ENCODE data around the gene LYST. TPM values are rescaled to one million over a fixed set of nuclear protein-coding genes. Genes with fewer than 3 reads are reported as not detected.

The LYST gene
- total RNA-seq, 1 donor from 2014 or later: 11.4 TPM

DNA sequence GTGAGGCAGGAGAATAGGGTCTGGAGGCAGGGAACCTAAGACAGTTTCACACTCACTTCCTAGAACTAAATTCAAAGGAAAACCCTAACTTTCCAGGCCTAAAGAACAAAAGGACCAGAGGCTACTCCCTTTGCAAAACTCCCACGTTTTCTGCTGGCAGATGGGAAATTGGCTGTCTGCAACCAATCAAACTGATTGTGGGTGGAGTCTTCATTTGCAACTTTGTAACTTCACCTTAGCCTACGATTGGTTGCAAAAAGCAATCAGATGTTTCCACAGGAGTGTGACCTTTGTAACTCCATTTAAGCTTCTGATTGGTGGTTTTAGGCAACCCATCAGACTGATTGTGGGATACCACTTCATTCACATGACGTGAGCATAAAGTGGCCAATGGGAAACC, 197.4 kb downstream of the LYST start:
- no peak for DNase-seq (ENCODE audit: low spot score, unreplicated experiment)
- Mint-ChIP-seq H3K4me3 (ENCODE audit: low read depth) (no peak overlapping the region), H3K36me3 (ENCODE audit: insufficient read depth) (peaks cover 31% of the 10 kb centered on the region), H3K4me1 (ENCODE audit: low read depth) (no peaks in the 10 kb centered on the region), H3K27ac (no peak overlapping the region), H3K27me3 (no peaks in the 10 kb centered on the region), H3K9me3 (ENCODE audit: low read depth) (peaks cover 33% of the 10 kb centered on the region)
- TF ChIP-seq, protein P1, sequence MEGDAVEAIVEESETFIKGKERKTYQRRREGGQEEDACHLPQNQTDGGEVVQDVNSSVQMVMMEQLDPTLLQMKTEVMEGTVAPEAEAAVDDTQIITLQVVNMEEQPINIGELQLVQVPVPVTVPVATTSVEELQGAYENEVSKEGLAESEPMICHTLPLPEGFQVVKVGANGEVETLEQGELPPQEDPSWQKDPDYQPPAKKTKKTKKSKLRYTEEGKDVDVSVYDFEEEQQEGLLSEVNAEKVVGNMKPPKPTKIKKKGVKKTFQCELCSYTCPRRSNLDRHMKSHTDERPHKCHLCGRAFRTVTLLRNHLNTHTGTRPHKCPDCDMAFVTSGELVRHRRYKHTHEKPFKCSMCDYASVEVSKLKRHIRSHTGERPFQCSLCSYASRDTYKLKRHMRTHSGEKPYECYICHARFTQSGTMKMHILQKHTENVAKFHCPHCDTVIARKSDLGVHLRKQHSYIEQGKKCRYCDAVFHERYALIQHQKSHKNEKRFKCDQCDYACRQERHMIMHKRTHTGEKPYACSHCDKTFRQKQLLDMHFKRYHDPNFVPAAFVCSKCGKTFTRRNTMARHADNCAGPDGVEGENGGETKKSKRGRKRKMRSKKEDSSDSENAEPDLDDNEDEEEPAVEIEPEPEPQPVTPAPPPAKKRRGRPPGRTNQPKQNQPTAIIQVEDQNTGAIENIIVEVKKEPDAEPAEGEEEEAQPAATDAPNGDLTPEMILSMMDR (IDR thresholded peaks at IDR 0.05; ENCODE audit: unreplicated experiment): no peak

DNA sequence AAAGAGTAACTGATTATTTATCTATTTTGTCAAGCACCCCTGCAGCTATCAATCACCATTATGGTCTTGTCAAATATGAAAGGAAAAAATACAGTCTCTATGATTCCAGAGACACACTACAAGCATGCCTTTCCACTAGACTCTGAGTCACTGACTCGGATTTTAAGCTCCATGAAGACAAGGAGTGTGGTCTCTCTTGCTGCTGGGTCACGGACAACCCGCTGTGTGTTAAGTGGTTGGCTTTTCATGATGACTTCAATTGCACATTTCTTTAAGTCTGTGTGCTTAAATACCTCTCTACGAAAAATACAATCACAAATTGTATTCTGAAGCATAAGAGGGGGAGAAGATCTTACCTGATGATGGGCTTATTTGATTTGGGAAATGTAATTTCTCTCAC, 203.1 kb downstream of the LYST start:
- Mint-ChIP-seq H3K27ac (no peak overlapping the region), H3K4me3 (ENCODE audit: low read depth) (no peak overlapping the region), H3K4me1 (ENCODE audit: low read depth) (no peaks in the 10 kb centered on the region), H3K9me3 (ENCODE audit: low read depth) (no peaks in the 10 kb centered on the region), H3K27me3 (no peaks in the 10 kb centered on the region), H3K36me3 (ENCODE audit: insufficient read depth) (no peaks in the 10 kb centered on the region)
- TF ChIP-seq, protein P1 (IDR thresholded peaks at IDR 0.05; ENCODE audit: unreplicated experiment): no peak
- DNase-seq (ENCODE audit: low spot score, unreplicated experiment): no peak

DNA sequence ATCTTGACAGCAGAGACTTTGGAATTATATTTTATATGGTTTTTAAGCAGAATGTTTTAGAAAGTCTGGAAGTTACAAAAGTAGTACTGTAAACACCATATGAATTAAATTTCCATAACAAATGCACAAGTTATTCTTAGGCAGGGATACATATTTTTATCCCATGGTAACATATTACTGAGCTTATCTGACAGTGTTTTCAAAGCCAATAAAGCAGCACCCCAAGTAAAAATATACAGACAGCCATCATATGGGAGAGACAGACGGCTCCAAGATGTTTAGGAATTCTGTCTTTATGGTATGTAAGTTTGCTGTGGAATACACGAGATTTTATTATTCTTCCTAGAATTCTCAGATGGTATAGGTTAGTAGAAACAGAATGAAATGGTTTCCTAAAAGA, 205.1 kb downstream of the LYST start:
- H3K27ac Mint-ChIP-seq: no peak overlapping the region

DNA sequence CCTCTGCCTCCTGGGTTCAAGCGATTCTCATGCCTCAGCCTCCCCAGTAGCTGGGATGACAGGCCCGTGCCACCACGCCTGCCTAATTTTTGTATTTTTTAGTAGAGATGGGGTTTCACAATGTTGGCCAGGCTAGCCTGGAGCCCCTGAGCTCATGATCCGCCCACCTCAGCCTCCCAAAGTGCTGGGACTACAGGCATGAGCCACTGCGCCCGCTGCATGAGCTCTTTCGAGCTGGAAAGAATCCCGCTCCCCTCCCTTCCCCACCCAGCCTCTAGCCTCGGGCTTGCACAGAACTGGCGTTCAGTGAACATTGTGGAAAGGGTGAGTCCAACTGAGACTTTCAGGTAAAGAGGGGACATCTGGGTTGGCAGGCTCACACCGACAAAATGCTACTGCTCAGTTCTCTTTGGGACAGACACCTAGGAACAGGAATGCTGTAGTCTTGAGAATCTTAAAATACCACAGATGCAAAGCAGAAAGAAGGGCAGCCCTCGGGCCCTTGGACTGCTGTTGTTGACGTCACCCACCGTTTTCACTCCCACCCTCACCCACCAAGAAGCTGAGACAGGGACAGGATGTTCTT, 207.4 kb downstream of the LYST start:
- peaks cover 10% of the 10 kb centered on the region for H3K4me1 Mint-ChIP-seq (ENCODE audit: low read depth)
- H3K4me3 Mint-ChIP-seq (ENCODE audit: low read depth): no peak overlapping the region
- no peak for DNase-seq (ENCODE audit: low spot score, unreplicated experiment)
- H3K27ac Mint-ChIP-seq: no peak overlapping the region
- H3K9me3 Mint-ChIP-seq (ENCODE audit: low read depth): no peaks in the 10 kb centered on the region
- TF ChIP-seq, protein P1 (IDR thresholded peaks at IDR 0.05; ENCODE audit: unreplicated experiment): no peak
- H3K36me3 Mint-ChIP-seq (ENCODE audit: insufficient read depth): no peaks in the 10 kb centered on the region
- H3K27me3 Mint-ChIP-seq: peaks cover 8% of the 10 kb centered on the region

More for the DNA sequence above, 205.1 kb downstream of the LYST start:
- no peak for DNase-seq (ENCODE audit: low spot score, unreplicated experiment)
- H3K9me3 Mint-ChIP-seq (ENCODE audit: low read depth): no peaks in the 10 kb centered on the region
- no peaks in the 10 kb centered on the region for H3K36me3 Mint-ChIP-seq (ENCODE audit: insufficient read depth)
- peaks cover 4% of the 10 kb centered on the region for H3K4me1 Mint-ChIP-seq (ENCODE audit: low read depth)
- H3K27me3 Mint-ChIP-seq: peaks cover 2% of the 10 kb centered on the region
- TF ChIP-seq, protein P1 (IDR thresholded peaks at IDR 0.05; ENCODE audit: unreplicated experiment): no peak
- H3K4me3 Mint-ChIP-seq (ENCODE audit: low read depth): no peak overlapping the region

DNA sequence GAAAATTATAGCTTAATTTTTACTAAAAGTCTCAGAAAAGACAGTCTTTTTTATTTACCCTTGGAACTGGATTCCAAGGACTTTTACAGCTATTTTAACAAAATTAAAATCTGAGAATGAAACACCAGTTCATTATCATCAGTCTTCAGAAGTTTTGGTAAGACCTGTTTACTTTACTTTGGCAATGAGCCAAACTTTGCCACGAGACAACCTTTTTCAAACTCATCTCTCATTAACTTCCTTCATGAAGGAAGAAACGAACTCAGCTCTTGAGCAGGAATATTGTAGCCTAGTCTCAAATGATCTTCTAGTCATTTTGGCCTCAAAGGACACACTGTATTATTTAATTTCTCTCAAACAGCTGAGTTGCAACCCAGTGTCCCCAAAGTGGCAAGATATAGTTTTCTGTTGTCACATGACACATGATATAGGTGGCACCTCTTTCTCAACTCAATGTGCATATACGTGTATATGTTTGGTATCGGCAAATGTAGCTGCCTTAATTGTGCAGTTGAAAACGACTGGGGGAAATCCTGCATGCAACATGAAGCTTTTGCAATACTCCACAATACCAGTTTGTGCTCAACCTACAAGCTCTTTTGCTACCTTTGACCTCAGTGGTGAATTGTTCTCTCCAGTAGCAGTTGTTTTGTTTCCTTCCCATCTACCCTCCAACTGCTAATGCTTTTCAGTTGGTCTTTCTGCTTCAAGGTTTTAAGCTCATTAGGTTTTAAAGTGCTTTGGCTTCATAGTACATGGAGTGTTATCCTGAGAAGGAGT, 208.8 kb downstream of the LYST start:
- Mint-ChIP-seq H3K27ac (no peak overlapping the region), H3K36me3 (ENCODE audit: insufficient read depth) (no peaks in the 10 kb centered on the region), H3K9me3 (ENCODE audit: low read depth) (no peaks in the 10 kb centered on the region), H3K27me3 (peaks cover 18% of the 10 kb centered on the region), H3K4me3 (ENCODE audit: low read depth) (no peak overlapping the region), H3K4me1 (ENCODE audit: low read depth) (peaks cover 10% of the 10 kb centered on the region)
- DNase-seq (ENCODE audit: low spot score, unreplicated experiment): no peak
- TF ChIP-seq, protein P1 (IDR thresholded peaks at IDR 0.05; ENCODE audit: unreplicated experiment): no peak

All from progenitor cell of endocrine pancreas (in vitro differentiated cells).